Measurements from ENCODE around the gene TCERG1L.

TCERG1L gene

DNA sequence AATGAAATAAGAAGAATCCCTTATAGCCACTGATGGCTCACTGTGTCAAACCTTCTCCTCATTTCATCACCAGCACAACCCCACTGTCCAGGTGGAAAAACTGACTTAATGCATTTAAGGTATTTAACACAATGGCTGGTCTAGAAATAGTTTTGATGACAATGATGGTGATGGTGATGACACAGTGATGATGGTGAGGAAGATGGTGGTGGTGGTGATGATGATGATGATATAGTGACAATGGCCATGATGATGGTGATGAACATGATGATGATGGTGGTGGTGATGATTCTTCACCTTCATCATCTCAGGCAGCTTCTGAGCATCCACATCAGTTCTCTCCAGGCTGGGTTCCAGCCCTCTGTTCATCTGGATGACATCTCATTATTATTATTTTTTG, 186.6 kb downstream of the TCERG1L start:
- Histone ChIP-seq H2AFZ (no peak overlapping the region), H3K27me3 (ENCODE audit: control insufficient read depth, insufficient read depth, low read length) (no peaks in the 10 kb centered on the region), H3K9ac (no peak overlapping the region), H3K4me2 (ENCODE audit: low read length) (no peak overlapping the region), H3K79me2 (no peaks in the 10 kb centered on the region), H3K36me3 (ENCODE audit: control insufficient read depth, insufficient read depth, low read length) (no peaks in the 10 kb centered on the region), H3K27ac (no peak overlapping the region), H3K4me1 (peaks cover 22% of the 10 kb centered on the region), H3K9me3 (ENCODE audit: control insufficient read depth, low read length) (no peaks in the 10 kb centered on the region), H3K4me3 (ENCODE audit: low read depth, low read length) (no peak overlapping the region)
- TF ChIP-seq, protein P1, sequence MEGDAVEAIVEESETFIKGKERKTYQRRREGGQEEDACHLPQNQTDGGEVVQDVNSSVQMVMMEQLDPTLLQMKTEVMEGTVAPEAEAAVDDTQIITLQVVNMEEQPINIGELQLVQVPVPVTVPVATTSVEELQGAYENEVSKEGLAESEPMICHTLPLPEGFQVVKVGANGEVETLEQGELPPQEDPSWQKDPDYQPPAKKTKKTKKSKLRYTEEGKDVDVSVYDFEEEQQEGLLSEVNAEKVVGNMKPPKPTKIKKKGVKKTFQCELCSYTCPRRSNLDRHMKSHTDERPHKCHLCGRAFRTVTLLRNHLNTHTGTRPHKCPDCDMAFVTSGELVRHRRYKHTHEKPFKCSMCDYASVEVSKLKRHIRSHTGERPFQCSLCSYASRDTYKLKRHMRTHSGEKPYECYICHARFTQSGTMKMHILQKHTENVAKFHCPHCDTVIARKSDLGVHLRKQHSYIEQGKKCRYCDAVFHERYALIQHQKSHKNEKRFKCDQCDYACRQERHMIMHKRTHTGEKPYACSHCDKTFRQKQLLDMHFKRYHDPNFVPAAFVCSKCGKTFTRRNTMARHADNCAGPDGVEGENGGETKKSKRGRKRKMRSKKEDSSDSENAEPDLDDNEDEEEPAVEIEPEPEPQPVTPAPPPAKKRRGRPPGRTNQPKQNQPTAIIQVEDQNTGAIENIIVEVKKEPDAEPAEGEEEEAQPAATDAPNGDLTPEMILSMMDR (IDR thresholded peaks at IDR 0.05), result no peak

DNA sequence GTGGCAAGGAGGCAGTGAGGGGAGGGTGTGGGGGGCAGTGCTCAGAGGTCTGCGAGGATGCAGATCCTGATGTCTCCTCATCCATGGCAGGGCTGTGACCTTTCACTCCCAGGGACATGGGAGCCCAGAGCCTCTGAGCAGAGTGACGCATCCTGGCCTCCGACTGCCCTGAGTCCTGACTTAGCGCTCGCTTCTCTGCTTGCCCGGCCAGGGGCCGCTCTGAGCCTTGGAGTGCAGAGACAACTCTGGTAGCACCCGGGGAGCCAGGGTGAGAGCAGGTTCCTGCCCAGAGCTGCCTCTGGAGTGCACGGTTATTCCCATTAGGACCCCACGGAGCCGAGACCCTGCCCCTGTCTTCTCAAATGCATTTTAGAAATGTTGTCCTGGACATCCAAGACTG, 188.0 kb downstream of the TCERG1L start:
- no peak overlapping the region for H3K27ac ChIP-seq
- no peaks in the 10 kb centered on the region for H3K79me2 ChIP-seq
- H3K4me3 ChIP-seq (ENCODE audit: low read depth, low read length), result no peak overlapping the region
- H3K4me1 ChIP-seq, result peaks cover 22% of the 10 kb centered on the region
- TF ChIP-seq, protein P1 (IDR thresholded peaks at IDR 0.05), result no peak
- no peak overlapping the region for H2AFZ ChIP-seq
- no peaks in the 10 kb centered on the region for H3K9me3 ChIP-seq (ENCODE audit: control insufficient read depth, low read length)
- no peak overlapping the region for H3K4me2 ChIP-seq (ENCODE audit: low read length)
- H3K36me3 ChIP-seq (ENCODE audit: control insufficient read depth, insufficient read depth, low read length), result no peaks in the 10 kb centered on the region
- H3K27me3 ChIP-seq (ENCODE audit: control insufficient read depth, insufficient read depth, low read length), result no peaks in the 10 kb centered on the region
- H3K9ac ChIP-seq, result no peak overlapping the region

DNA sequence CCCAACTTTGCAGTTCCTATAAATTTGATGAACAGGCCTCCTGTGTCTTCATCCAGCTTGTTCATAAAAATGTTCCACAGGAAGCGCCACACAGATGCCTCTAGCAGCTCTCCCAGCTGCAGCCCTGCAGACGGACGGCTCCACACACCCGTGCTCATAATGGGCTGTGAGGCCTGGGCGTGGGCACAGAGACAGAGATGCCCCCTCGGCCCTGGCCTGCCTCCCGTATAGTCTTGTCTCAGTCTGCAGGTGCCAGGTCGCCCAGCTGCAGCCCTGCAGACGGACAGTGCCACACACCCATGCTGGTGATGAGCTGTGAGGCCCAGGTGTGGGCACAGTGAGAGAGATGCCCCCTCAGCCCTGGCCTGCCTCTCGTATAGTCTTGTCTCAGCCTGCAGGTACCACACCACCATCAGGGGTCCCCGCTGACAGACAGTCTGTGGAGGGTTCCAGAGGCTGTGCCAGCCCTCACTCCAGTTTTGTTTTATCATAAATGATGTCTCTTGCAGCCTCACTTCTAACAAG, 189.9 kb downstream of the TCERG1L start:
- TF ChIP-seq, protein P1 (IDR thresholded peaks at IDR 0.05), result no peak

DNA sequence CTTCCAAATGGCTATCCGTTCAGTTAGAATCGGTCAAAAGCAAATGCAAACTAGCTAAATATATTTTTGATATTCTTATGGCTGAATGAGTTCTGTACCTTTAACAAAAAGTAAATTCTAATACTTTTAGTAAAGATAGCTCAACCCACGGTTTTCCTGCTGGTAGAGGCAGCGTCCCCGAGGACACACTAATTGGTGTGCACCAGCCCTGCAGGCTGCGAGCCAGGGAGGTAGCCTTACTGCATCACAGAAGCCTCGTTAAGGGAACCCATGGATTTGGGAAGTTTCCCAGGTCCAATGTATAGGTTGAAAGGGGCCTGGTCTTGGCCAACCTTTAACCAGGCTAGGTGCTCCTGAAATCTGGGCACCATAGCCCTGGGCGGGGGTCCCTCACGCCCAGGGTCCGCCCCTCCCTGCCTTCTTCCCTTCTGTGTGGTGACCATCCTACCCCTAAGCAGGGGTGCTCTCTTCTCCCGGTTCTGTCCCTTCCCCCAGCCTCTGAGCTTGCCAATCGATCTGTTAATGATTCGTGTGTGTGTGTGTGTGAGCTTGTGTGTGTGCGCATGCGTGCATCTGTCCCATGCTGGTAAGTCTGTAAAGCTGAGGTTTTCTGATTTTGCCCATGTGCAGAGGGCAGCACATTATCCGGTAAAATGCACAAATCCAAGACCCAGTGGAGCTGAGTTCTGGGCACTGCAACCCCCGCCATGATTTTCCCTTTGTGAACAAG, 191.7 kb downstream of the TCERG1L start:
- Histone ChIP-seq H3K27ac (no peak overlapping the region), H3K36me3 (ENCODE audit: control insufficient read depth, insufficient read depth, low read length) (no peaks in the 10 kb centered on the region), H3K4me1 (no peaks in the 10 kb centered on the region), H3K27me3 (ENCODE audit: control insufficient read depth, insufficient read depth, low read length) (no peaks in the 10 kb centered on the region), H3K79me2 (no peaks in the 10 kb centered on the region), H2AFZ (no peak overlapping the region), H3K4me3 (ENCODE audit: low read depth, low read length) (no peak overlapping the region), H3K9ac (no peak overlapping the region), H3K9me3 (ENCODE audit: control insufficient read depth, low read length) (no peaks in the 10 kb centered on the region), H3K4me2 (ENCODE audit: low read length) (no peak overlapping the region)
- TF ChIP-seq, protein P1 (IDR thresholded peaks at IDR 0.05), result no peak

More for the DNA sequence above, 189.9 kb downstream of the TCERG1L start:
- H3K27me3 ChIP-seq (ENCODE audit: control insufficient read depth, insufficient read depth, low read length), result no peaks in the 10 kb centered on the region
- H3K9ac ChIP-seq, result no peak overlapping the region
- no peak overlapping the region for H3K4me3 ChIP-seq (ENCODE audit: low read depth, low read length)
- H3K9me3 ChIP-seq (ENCODE audit: control insufficient read depth, low read length), result no peaks in the 10 kb centered on the region
- H3K4me1 ChIP-seq, result peaks cover 10% of the 10 kb centered on the region
- no peak overlapping the region for H3K27ac ChIP-seq
- H3K36me3 ChIP-seq (ENCODE audit: control insufficient read depth, insufficient read depth, low read length), result no peaks in the 10 kb centered on the region
- no peak overlapping the region for H2AFZ ChIP-seq
- no peaks in the 10 kb centered on the region for H3K79me2 ChIP-seq
- no peak overlapping the region for H3K4me2 ChIP-seq (ENCODE audit: low read length)
